SK-N-MC (cell line): ENCODE results near the gene ESYT2.

Experiments
- FOXP2 ChIP-seq: optimal IDR thresholded peaks from 2 replicates; pipeline ENCODE3; 2011; ENCODE audit warnings: mild to moderate bottlenecking, moderate library complexity; ENCODE audit not compliant: insufficient read depth; ENCODE audit errors: extremely low read length, control extremely low read depth
- POLR2AphosphoS5 ChIP-seq: IDR thresholded peaks from 2 replicates; pipeline ENCODE4 v1.6.1; 2012; ENCODE audit warnings: mild to moderate bottlenecking, low read depth, low read length, borderline replicate concordance

GRCh38 chr7:158729646-158730382, 99.5 kb downstream of the ESYT2 start:
- TF ChIP-seq POLR2AphosphoS5: no peak
- no peak for TF ChIP-seq FOXP2
